ENCODE data around the gene CRTC1.

CRTC1 gene

DNA sequence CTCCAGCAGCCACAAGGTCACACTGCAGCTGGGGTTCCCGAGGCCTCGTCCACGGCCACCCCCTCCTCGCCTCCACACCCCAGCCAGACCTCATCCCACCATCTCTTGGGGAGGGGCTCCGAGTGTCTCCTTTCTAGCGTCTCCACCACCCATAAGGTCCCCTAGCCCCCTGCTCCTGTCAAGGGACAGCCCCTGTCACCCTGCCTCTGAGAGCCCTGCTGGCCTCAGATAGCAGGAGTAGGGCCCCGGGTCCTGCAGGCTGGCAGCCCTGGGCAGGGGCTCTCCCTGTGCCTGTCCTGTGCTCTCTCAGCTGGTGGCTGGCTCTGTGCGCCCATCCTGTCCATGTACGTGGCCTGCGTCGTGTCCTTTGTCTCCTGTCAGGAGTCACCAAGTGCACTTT, 90.6 kb downstream of the CRTC1 start:
- DNase-seq, result no peak

DNA sequence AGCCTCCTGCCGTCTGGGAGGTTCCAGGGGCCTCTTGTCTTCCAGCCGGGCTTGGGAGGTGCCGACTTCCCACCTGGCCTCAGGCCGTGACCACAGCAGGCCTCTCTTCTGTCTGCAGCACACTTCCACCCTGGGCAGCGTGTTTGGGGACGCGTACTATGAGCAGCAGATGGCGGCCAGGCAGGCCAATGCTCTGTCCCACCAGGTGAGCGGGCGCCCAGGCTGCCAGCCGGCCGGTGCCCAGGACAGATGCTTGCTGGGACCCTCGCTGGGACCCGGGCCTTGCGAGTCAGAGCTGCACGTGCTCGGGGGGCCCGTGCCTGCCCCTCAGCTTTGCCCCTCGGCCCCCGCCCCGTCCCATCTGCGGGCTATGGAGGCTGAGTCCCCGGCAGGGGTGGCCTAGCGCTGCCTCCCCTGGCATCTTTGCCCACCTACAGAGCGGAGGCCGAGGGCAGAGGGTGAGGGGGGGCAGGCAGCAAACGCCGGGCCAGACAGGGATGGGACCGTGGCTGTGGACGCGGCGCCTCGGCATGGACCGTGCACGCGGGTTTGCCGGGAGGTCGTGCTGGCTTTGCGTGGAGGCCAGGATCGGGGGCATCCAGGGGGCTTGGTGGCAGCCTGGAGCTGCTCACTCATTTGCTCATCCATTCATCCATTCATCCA, 91.4 kb downstream of the CRTC1 start:
- no peak for DNase-seq

DNA sequence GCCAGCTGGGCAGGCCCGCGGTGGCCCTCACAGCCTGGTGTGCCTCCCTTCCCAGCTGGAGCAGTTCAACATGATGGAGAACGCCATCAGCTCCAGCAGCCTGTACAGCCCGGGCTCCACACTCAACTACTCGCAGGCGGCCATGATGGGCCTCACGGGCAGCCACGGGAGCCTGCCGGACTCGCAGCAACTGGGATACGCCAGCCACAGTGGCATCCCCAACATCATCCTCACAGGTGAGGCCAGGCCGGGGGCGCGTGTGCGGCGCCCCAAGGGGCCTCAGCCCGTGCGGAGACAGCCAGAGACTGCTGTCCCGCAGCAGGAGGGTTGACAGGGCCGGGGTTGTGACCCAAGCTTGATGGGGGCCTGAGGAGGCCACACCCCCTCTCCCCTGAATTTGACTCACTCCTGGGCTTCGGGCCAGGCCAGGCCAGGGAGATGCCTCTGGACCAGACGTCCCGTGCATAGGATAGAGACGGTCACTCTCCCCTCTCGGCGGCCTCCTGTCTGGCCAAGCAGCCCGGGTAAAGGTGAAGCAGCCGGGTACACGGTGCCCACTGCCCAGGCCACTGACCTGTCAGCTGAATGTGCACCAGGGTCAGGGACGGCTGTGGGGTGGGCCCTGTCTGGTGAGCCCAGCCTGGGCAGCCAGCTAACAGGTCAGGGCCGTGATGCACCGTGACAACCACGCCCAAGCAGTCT, 92.3 kb downstream of the CRTC1 start:
- DNase-seq, result no peak

DNA sequence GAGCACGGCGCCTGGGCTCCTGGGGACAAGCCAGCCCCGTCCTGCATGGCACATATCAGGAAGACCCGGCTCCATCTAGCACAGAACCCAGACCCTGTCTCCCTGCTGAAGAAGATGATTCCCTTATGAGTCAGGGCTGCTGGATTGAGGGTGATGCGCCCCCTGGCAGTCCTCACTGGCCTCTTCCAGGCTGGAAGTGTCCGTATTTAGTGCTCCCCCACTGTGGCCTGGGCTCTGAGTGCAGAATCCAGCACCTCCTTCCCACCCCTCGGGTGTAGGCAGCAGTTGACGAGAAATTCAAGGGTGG, 92.8 kb downstream of the CRTC1 start:
- DNase-seq, result no peak

DNA sequence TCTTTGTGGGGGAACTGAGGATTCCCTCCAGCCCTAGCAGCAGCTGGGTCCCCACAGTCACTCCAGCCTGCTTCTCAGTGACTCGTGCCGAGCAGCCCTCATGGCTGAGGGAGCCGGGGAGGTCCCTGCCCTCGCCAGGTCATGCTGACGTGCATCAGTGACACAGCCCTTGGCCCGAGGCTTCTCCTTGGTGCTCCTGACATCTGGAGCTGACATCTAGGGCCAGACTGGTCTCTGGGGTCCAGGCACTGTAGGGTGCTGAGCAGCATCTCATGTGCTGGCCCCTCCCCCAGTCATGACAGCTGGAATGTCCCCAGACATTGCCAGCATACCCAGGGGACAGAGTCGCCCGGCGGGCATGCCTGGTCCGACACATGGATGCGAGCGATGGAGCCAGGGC, 93.3 kb downstream of the CRTC1 start:
- DNase-seq, result no peak

GRCh38 chr19:18777301-18778075, 94.0 kb downstream of the CRTC1 start:
- no peak for DNase-seq

- DNase-seq, result no peak
These were observed 94.6 kb downstream of the CRTC1 start for GRCh38 chr19:18778076-18778389.

DNA sequence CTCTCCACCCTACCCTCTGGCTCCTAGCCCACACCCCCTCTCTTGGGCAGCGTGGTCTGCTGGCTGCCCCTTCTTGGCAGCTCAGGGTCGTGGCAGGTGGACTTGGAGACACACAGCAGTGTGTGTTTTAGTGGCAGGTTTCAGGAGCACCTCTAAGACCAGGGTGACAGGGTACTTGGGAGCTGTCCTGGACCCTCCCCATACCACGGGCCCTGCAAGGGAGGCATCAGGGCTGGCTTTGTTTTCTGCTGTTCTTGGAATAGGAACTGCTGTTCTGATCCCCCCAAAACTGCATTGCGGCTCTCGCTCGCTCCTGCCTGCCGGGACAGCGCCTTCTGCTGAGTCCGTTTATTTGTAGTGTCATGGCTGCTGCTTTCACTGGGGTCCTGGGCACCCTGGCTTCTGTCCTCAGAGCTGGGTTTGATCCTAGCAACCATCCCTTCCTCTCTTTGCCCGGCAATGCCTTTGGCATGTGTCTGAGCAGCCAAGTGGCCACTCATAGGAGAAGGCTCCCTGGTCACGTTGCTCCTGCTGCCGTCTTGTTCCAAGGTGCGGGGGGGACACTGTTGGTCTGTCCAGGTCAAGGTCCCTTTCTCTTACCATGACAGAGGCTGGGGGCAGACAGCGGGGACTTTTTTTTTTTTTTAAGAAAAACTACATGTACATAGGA, 95.5 kb downstream of the CRTC1 start:
- no peak for DNase-seq

- DNase-seq, result no peak
These were observed 96.6 kb downstream of the CRTC1 start for GRCh38 chr19:18780081-18780480.

DNA sequence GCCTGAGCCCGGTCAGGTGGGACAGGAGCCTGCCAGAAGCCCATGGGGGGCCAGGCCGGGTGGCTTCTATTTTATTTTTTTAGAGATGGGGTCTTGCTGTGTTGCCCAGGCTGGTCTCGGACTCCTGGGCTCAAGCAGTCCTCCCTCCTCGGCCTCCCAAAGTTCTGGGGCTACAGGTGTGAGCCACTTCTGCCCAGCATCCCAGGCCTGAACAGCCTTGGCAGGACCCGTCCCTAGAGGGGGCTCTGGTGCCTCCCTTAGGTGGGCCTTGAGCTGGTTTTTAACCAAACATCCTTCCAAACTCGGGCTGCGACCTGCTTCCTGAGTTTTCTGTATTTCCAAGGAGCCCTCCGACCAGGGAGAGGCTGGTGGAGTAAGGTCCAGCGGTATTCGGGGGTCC, 97.2 kb downstream of the CRTC1 start:
- DNase-seq, result no peak

- no peak for DNase-seq
These were observed 97.6 kb downstream of the CRTC1 start for GRCh38 chr19:18781047-18781600.

- peak; percentile 20 for DNase-seq
These were observed 98.5 kb downstream of the CRTC1 start for GRCh38 chr19:18781885-18782527.

DNA sequence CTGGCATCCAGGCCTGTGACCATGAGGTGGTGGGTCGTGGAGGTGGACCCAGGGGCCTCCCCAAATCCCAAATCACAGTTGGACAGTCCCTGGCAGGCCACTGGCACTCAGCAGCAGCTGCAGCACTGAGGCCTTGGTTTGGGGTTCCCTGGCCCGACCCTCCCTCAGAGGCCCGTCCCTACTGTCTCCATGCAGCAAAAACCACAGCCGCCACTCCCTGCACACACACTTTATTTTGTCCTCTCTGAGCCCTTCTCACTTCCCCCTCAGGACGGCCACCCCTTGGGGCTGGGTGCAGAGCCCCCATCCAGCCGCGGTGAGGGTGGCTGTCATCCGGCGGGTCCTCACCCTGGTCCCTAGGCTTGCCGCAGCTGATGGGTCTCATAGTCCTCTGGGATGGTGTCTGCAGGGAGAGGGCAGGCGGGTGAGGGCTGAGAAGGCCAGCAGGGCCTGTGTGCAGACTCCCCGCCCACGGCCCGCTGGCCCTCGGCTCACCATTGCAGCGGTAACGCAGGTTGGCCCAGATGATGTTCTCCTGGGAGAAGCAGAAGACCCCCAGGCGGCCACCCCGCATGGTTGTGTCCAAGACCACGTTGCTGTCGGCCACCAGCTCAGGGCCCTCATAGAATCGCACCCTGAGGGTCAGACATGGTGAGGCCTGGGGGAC, 99.2 kb downstream of the CRTC1 start:
- peak; percentile 60 for DNase-seq

DNA sequence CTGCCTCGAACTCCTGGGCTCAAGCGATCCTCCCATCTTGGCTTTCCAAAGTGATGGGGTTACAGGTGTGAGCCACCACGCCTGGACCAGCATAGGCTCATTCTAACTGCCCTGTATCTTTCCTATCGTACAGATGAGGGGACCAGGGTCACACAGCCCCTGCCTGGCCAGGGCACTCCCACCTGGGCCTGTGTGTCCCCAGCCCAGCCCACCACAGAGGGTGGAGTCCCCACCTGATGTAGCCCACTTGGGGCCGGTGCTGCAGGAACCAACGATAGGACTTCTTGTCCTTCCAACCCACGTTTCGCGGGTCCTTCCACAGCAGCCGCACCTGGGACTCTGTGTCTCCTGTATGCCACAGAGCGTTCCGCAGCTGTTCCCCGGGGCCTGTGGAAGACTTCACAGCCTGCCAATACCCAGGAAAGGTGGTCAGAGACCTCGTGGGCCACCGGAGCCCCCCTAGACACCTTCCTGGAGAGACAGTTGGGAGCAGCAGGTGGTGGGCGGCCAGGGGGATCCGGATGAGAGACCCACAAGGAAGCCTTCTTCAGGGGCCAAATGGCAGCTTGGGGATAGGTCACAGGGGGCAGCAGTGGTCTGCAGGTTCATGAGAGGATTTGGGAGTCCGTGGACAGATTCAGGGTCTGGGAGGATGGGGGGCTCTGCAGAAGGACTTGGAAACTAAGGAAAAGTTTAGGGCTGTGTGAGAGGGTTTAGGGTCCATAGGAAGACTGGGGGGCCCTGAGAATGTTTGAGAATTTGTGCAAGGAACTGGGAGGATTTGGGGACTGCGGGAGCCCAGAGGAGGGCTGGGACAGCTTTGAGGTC, 100.7 kb downstream of the CRTC1 start:
- no peak for DNase-seq

- DNase-seq, result no peak
These were observed 101.3 kb downstream of the CRTC1 start for GRCh38 chr19:18784786-18785120.

- DNase-seq, result peak; percentile 40
These were observed 102.0 kb downstream of the CRTC1 start for GRCh38 chr19:18785179-18786124.

DNA sequence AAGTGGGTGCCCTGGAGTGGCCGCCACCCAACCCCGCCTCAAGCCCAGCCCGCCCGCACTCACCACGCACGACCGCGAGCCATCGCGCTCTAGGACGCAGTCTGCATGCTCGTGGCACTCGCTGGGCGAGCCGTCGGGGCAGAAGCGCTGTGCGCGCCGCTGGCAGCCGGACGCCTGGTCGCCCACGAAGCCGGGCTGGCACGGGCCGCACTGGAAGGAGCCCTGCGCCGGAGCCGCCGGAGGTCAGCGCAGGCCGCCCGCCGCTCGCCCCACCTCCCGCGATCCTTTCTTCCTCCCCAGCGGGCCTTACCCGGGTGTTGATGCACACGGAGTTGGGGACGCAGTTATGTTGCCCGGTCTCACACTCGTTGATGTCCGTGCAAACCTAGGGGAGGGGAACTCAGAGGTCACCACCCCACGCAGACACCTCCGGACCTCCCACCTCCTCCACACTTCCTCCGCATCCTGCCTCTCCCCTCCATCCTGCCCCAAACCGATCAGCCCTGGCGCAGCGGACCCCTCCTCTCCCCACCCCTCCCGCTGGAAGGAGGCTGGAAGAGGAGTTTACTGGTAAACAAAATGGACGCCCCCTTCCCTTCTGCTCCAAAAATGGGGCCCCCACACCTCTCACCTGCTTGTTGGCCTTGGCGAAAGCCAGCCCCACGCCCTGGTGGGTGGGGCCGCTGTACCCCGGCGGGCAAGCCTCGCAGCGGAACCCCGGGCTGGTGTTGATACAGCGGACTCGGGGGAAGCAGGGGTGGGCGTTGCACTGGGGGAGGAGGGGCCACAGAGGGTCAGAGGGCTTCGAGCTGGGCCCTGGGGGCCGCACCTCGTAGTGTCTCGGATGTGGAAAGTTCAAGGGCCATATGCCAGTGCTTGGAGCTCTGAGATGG, 105.3 kb downstream of the CRTC1 start:
- no peak for DNase-seq

DNA sequence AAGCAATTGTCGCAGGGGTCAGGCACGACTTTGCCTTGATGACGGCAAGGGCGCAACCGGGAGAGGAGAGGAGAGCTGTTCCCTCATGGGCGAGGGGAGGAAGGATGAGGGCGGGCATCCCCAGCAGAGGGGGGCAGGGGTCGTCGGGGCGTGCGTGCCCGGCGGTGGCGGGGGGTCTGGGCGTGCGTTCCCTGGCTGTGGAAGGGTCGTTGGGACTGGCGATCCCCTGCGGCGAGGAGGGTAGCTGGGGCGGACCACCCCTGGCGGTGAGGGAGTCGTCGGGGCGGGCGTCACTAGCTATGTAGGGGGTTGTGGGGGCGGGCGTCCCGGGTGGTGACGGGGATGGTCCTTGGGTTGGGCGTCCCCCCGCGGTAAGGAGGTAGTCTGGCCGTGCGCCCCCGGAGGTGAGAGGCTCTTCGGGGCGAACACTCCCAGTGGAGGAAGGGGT, 106.0 kb downstream of the CRTC1 start:
- no peak for DNase-seq

GRCh38 chr19:18789883-18790565, 106.5 kb downstream of the CRTC1 start:
- peak; percentile 60 for DNase-seq

Data from MV-4-11 (cell line).